GM21423 (cell line): ENCODE measurements around the gene COMMD2.

ENCODE experiments used
- ATAC-seq: cut with Tn5 transposase; IDR thresholded peaks from one replicate; pipeline ENCODE4 v1.9.1; 2021; ENCODE audit warnings: mild to moderate bottlenecking, moderate library complexity; ENCODE audit not compliant: unreplicated experiment

The COMMD2 gene

DNA sequence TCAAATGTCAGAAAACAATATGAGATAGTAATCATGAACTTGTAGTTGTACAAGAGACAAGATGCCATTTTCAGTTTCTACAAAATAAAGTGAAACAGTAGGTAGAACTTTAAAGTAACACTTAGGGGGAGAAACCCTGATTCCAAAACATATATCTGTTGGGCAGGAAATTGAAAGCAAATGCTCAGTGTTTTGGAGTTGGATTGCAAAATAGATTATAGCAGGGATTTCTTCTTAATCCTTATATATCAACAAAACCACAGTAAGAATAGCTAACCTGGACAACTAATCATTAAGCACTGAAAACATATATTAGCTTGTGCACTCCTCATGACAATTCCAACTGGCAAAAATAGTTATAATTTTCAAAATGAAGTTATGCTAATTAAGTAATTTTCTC lies 46.9 kb downstream of the COMMD2 start:
- no peak for ATAC-seq

- no peak for ATAC-seq
Observed at GRCh38 chr3:149703466-149703865, 48.8 kb downstream of the COMMD2 start.

GRCh38 chr3:149702691-149703441 lies 49.4 kb downstream of the COMMD2 start:
- no peak for ATAC-seq

DNA sequence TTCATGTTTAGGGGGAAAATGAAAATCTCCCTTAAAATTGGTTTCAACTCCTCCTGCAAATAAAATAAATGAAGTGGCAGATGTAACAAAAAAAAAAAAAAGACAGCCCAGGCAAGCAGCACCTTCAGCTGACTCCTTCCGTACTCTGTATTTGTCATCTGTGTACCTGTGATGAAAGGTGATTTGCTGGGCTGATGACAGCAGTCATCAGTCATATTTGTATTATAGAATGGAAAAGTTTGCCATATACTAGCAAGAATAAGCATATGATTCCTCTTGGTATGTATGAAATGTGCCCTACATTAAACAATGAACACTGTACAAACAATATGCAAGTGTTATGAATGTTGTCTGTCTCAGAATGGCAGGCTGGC lies 50.3 kb downstream of the COMMD2 start:
- ATAC-seq: no peak

- no peak for ATAC-seq
Observed at GRCh38 chr3:149701206-149701976, 50.9 kb downstream of the COMMD2 start.
